ENCODE data around the gene MTSS2. TPM values are rescaled to one million over a fixed set of nuclear protein-coding genes. Genes with fewer than 3 reads are reported as not detected.

Gene MTSS2
- total RNA-seq, 4 donors from 2014 or later, result 19.3 to 70.1 (median 32.4) TPM

DNA sequence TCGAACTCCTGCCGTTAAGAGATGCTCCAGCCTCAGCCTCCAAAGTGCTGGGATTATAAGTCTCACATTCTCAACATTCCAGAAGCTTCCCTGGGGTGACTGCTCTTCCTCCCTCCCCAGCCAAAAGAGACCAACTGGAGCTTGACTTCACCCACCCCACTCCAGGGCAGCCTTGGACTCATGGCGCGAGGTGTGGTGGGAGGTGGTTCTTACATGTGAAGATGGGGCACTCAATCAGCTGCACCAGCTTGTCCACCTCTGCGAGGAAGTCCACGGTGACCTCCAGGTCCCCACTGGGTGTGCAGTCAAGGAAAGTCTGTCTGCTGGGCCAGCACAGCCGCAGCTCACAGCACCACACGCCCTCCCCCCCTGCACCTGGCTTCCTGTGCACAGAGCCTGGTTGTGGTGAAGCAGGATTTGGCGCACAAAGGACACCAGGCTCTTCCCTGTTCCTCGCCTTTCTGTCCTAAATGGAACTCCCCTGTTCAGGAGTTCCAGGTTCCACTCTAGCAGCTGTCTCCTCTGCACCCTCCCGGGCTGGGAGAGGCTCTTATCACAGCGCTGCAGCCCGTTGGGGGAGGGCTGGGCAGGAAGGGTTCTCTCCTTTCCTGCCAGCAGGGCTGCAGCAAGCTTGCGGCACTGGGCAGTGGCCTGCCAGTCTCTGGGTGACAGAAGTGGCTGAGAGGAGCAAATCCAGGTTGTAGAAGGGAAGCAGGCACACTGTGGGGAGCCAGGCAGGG lies 9.6 kb upstream of the MTSS2 start:
- TF ChIP-seq, protein P1, sequence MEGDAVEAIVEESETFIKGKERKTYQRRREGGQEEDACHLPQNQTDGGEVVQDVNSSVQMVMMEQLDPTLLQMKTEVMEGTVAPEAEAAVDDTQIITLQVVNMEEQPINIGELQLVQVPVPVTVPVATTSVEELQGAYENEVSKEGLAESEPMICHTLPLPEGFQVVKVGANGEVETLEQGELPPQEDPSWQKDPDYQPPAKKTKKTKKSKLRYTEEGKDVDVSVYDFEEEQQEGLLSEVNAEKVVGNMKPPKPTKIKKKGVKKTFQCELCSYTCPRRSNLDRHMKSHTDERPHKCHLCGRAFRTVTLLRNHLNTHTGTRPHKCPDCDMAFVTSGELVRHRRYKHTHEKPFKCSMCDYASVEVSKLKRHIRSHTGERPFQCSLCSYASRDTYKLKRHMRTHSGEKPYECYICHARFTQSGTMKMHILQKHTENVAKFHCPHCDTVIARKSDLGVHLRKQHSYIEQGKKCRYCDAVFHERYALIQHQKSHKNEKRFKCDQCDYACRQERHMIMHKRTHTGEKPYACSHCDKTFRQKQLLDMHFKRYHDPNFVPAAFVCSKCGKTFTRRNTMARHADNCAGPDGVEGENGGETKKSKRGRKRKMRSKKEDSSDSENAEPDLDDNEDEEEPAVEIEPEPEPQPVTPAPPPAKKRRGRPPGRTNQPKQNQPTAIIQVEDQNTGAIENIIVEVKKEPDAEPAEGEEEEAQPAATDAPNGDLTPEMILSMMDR (IDR thresholded peaks at IDR 0.05), result no peak
- ATAC-seq (ENCODE audit: low FRiP score) (no peak), DNase-seq (ENCODE audit: low spot score) (no peak)

DNA sequence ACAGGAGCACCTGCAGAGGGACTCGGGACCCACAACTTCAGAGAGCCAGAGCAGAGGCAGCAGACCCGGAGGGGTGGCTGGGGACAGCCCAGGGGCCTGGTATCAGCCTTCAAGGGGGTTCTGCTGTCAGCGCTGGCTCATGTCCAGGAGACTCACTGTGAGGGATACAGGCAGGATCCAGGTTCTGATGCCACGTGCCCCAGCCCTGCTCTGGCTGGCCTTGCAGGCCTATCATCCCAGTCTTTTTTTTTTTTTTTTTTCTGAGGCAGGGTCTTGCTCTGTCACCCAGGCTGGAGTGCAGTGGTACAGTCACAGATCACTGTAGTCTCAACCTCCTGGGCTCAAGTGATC lies 9.0 kb upstream of the MTSS2 start:
- DNase-seq (ENCODE audit: low spot score) (no peak), ATAC-seq (ENCODE audit: low FRiP score) (no peak)
- TF ChIP-seq, protein P1 (IDR thresholded peaks at IDR 0.05), result no peak

DNA sequence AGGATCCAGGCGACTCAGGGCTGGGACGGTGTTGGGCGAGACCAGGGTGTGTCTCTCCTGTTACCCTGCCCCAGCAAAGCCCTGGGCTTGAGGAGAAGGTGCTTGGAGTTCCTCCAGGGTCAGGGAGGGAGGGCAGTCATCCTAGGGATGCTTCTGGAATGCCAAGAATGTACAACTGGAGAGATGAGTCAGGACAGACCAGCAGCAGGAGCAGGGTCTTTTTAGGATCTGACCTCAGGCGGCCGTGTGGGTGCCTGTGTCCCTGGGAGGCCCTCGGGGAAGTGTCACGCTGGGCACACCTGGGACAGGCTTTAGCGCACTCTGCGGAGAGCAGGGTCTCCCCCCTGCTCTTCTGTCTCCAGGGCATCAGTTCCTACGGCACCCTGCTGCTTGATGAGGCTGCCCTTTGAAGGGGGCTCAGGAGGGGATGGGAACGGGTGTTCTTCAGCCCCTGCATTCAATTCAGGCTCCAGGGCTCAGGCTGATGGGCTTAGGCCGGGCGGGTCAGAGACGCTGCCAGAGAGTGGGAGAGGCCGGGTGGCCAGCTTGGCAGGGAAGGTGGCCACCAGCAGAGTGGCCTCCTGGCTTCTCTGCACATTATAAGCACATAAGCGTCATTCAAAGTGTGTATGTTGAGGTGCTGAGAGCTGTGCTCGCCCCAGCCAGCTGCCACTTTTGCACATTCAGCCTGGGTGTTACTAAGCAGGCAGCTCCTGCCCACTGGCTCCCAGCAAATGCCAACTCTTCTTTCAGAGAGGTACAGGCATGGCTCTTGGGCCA lies 8.4 kb upstream of the MTSS2 start:
- ATAC-seq (ENCODE audit: low FRiP score), result peak; percentile 16
- TF ChIP-seq, protein P1 (IDR thresholded peaks at IDR 0.05), result no peak
- DNase-seq (ENCODE audit: low spot score), result no peak

GRCh38 chr16:70692873-70693671 lies 7.2 kb upstream of the MTSS2 start:
- TF ChIP-seq, protein P1 (IDR thresholded peaks at IDR 0.05), result no peak
- ATAC-seq (ENCODE audit: low FRiP score) (no peak), DNase-seq (ENCODE audit: low spot score) (no peak)

DNA sequence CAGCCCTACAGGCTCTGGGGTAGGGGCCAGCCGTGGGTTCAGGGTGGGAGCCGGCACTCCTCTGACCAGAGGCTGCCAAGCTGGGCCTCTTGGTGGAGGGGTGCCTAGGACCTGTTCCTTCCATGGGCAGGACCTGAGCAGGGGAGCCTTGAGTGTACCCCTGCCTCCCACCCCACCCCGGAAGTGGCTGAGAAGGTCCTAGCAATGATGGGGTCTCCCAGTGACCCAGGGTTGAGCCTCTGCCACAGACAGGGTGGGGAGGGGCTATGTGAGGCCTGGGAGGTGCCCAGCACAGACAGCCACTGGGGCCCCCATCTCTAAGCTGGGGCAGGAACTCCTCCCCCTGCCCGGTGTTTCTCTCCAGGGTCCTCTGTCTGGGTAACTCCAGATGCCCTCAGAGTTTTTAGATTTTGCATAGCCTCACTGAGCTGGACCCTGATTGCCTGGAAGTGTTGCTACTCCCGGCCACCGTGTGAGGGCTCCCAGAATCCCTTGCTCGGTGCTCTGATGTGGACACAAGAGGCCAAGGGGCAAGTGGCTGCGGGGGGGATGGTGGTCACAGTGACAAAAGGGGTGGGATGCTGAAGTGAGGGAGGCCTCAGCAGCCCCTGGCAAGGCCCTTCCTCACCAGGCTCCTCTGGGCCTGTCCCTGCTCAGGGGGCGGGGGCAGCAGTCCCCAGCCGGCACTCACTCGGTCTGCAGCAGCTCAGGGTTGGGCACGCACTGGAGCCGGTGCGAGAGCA lies 6.4 kb upstream of the MTSS2 start:
- TF ChIP-seq, protein P1 (IDR thresholded peaks at IDR 0.05), result no peak
- DNase-seq (ENCODE audit: low spot score) (no peak), ATAC-seq (ENCODE audit: low FRiP score) (no peak)

All from omental fat pad (tissue), 4 donors.